Small intestine (tissue), 4 donors: ENCODE data around the gene EML1. TPM values are rescaled to one million over a fixed set of nuclear protein-coding genes. Genes with fewer than 3 reads are reported as not detected.

ENCODE experiments used
- polyA plus RNA-seq, 4 donors: library from polyadenylated mRNA; stranded (reverse) in 3 of 4; unstranded in 1 of 4; fragments of 200-250 nt in 3 of 4; fragments of 120-200 nt in 1 of 4; gene quantifications; one replicate each; pipeline versions ENCODE4 v1.2.1 to v1.2.3, GENCODE V29; 2013
- donor health status: healthy with polysubstance abuse.
- donor health status: Bipolar disorder and iron deficiency.
- donor health status: healthy.

Gene EML1
- polyA plus RNA-seq, 4 donors, result 0.22 to 20.7 (median 5.8) TPM

Other genes with a start within 250 kb of the EML1 start
- gene CCDC85C, start 189.2 kb upstream of the EML1 start, polyA plus RNA-seq, result 10 to 100 TPM; 17.6 to 42.3 (median 28.6) TPM
- gene HHIPL1, start 148.3 kb upstream of the EML1 start, polyA plus RNA-seq, result under 1 TPM in 3 of 4 donors, not detected in 1; under 0.01 to 0.69 (median 0.59) TPM
- gene CYP46A1, start 109.1 kb upstream of the EML1 start, polyA plus RNA-seq, result under 1 TPM in 2 of 4 donors, not detected in 2; 0.64 to 0.96 TPM